Measurements from ENCODE around the gene PROSER2.

- TF ChIP-seq CTCF (IDR thresholded peaks at IDR 0.05): no peak
- no peak for TF ChIP-seq POLR2AphosphoS5 (IDR thresholded peaks at IDR 0.05; ENCODE audit: low read depth, low read length)
- TF ChIP-seq SIN3A (IDR thresholded peaks at IDR 0.05; ENCODE audit: borderline replicate concordance, insufficient read depth, low read depth, low read length): no peak
- no peak for TF ChIP-seq REST (IDR thresholded peaks at IDR 0.05; ENCODE audit: insufficient read depth in 1 of 2, low read depth in 2 of 2, low read length in 1 of 2)
Measured at GRCh38 chr10:11869219-11869618, 46.1 kb downstream of the PROSER2 start.

Measured in Panc1 (cell line).